ENCODE data around the gene CMBL.

DNA sequence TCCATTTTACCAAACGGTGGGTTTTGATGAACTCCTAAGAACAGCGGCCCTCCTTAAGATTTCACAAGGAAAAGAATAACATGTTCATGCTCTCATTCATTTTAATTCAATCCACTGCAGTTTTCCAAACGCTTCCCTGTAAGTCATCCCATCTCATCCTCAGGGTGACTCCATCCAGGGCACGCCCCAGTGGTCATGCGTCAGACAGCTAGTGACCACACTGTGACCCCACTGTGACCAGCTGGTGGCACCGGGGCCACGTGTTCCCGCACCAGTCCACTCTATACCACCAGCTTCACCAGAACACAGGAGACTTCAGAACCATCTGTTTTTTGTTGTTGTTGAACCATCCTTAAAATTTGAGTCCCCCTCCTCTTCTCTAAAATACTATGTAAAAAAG, 72.4 kb downstream of the CMBL start:
- TF ChIP-seq, protein P1, sequence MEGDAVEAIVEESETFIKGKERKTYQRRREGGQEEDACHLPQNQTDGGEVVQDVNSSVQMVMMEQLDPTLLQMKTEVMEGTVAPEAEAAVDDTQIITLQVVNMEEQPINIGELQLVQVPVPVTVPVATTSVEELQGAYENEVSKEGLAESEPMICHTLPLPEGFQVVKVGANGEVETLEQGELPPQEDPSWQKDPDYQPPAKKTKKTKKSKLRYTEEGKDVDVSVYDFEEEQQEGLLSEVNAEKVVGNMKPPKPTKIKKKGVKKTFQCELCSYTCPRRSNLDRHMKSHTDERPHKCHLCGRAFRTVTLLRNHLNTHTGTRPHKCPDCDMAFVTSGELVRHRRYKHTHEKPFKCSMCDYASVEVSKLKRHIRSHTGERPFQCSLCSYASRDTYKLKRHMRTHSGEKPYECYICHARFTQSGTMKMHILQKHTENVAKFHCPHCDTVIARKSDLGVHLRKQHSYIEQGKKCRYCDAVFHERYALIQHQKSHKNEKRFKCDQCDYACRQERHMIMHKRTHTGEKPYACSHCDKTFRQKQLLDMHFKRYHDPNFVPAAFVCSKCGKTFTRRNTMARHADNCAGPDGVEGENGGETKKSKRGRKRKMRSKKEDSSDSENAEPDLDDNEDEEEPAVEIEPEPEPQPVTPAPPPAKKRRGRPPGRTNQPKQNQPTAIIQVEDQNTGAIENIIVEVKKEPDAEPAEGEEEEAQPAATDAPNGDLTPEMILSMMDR (IDR thresholded peaks at IDR 0.05), result no peak
- TF ChIP-seq POLR2AphosphoS5 (IDR thresholded peaks at IDR 0.05), result no peak
- no peak for TF ChIP-seq POLR2A (IDR thresholded peaks at IDR 0.05)
